MG63 (cell line): Measurements from ENCODE around the gene CDKN2D. TPM values are rescaled to one million over a fixed set of nuclear protein-coding genes. Genes with fewer than 3 reads are reported as not detected.
"Not testable (repeated sequence)": the region's sequence is repeated elsewhere in the genome, so short reads cannot be mapped to it uniquely, and the experiment has no call there.

Experiments used
- DNase-seq: peaks from one replicate; pipeline ENCODE4 v3.0.0-alpha.2; 2020
- H3K27me3 ChIP-seq: fragments of 250-450 bp; sonication (Bioruptor Pico); 2 replicates; pipeline ENCODE4 v1.5.1; 2020; ENCODE audit warnings: mild to moderate bottlenecking, moderate library complexity
- H3K36me3 ChIP-seq: fragments of 250-450 bp; sonication (Bioruptor Pico); 2 replicates; pipeline ENCODE4 v1.5.1; 2020; ENCODE audit warnings: mild to moderate bottlenecking, moderate library complexity
- H3K4me3 ChIP-seq: fragments of 250-450 bp; sonication (Bioruptor Pico); 2 replicates; pipeline ENCODE4 v1.5.1; 2020; ENCODE audit warnings: mild to moderate bottlenecking, moderate library complexity
- H3K9me3 ChIP-seq: fragments of 250-450 bp; sonication (Bioruptor Pico); 2 replicates; pipeline ENCODE4 v1.5.1; 2020; ENCODE audit warnings: mild to moderate bottlenecking, moderate library complexity
- total RNA-seq: library from RNA; depleted of rRNA; stranded (reverse); fragments of >200 nt; shearing (Covaris generic); gene quantifications from 2 replicates; pipeline ENCODE4 v1.2.3, GENCODE V29; 2014; ENCODE audit warnings: low replicate concordance

The CDKN2D gene
- total RNA-seq, 1 experiment from 2014 or later: 24.9 TPM

GRCh38 chr19:10587022-10587838 lies 18.5 kb upstream of the CDKN2D start, which contains the start of gene AP1M2:
Gene AP1M2, minus strand, starts transcription at chr19:10587312. Its CDS starts 81 bp downstream, at chr19:10587231.
- Histone ChIP-seq H3K27me3 (peaks cover 23% of the 10 kb centered on the region), H3K9me3 (no peaks in the 10 kb centered on the region), H3K36me3 (no peaks in the 10 kb centered on the region), H3K4me3 (no peak within 1 kb of the TSS)
- DNase-seq: no peak

GRCh38 chr19:10586396-10586795 lies 17.6 kb upstream of the CDKN2D start:
- Histone ChIP-seq H3K9me3 (no peaks in the 10 kb centered on the region), H3K4me3 (no peak overlapping the region), H3K27me3 (peaks cover 23% of the 10 kb centered on the region), H3K36me3 (no peaks in the 10 kb centered on the region)
- no peak for DNase-seq

- DNase-seq: no peak
- H3K9me3 ChIP-seq: no peaks in the 10 kb centered on the region
- H3K27me3 ChIP-seq: peaks cover 20% of the 10 kb centered on the region
- no peaks in the 10 kb centered on the region for H3K36me3 ChIP-seq
- no peak overlapping the region for H3K4me3 ChIP-seq
Measured at GRCh38 chr19:10583036-10583776, 14.4 kb upstream of the CDKN2D start.

- Histone ChIP-seq H3K36me3 (no peaks in the 10 kb centered on the region), H3K27me3 (peaks cover 9% of the 10 kb centered on the region), H3K4me3 (no peak overlapping the region), H3K9me3 (no peaks in the 10 kb centered on the region)
- no peak for DNase-seq
Measured at GRCh38 chr19:10582091-10582490, 13.3 kb upstream of the CDKN2D start.

- Histone ChIP-seq H3K27me3 (peaks cover 4% of the 10 kb centered on the region; the same call in 1 of the 2 replicates), H3K36me3 (no peaks in the 10 kb centered on the region), H3K9me3 (no peaks in the 10 kb centered on the region), H3K4me3 (no peak overlapping the region)
- peak; percentile 85 for DNase-seq
Measured at GRCh38 chr19:10580979-10581631, 12.3 kb upstream of the CDKN2D start.

DNA sequence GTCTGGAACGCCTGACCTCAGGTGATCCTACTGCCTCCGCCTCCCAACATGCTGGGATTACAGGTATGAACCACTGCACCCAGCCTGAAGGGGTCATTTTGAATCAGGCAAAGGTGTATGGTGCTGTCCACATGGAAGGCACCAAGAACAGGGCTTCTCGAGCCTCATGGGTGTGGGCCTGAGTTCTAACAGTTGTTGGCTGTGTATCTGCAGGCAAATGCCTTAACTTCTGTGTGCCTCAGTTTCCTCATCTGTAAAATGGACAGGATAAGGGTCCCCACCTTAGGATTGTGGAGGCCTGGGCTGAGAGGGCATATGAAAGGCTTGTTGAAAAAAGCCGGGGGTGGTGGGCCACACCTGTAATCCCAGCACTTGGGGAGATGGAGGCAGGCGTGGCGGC lies 9.2 kb upstream of the CDKN2D start:
- Histone ChIP-seq H3K36me3 (no peaks in the 10 kb centered on the region), H3K27me3 (no peaks in the 10 kb centered on the region), H3K9me3 (no peaks in the 10 kb centered on the region), H3K4me3 (no peak overlapping the region)
- no peak for DNase-seq

- no peaks in the 10 kb centered on the region for H3K36me3 ChIP-seq
- no peak for DNase-seq
- H3K4me3 ChIP-seq: no peak overlapping the region
- no peaks in the 10 kb centered on the region; the same call in 1 of the 2 replicates for H3K27me3 ChIP-seq
- H3K9me3 ChIP-seq: no peaks in the 10 kb centered on the region
Measured at GRCh38 chr19:10575011-10575716, 6.4 kb upstream of the CDKN2D start.

DNA sequence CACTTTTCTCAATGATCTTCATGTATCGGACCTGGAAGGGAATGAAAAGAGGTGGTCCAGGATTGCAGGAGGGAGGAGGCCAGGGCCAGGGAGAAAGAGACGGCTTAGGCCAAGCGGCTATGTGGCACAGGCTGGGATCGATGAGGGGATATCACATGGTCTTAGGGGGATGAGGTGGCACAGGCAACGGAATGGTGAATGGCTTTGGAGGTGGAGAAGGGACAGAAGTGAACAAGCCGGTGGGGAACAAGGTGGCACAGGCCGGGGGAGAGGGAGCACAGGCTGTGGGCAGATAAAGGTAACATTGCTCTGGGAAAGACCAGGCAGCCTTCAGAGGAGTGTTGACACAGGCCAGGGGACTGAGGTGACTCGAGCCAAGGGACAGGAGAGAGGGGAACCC lies 5.7 kb upstream of the CDKN2D start:
- Histone ChIP-seq H3K36me3 (no peaks in the 10 kb centered on the region), H3K27me3 (no peaks in the 10 kb centered on the region; the same call in 1 of the 2 replicates), H3K9me3 (no peaks in the 10 kb centered on the region), H3K4me3 (no peak overlapping the region)
- no peak for DNase-seq

DNA sequence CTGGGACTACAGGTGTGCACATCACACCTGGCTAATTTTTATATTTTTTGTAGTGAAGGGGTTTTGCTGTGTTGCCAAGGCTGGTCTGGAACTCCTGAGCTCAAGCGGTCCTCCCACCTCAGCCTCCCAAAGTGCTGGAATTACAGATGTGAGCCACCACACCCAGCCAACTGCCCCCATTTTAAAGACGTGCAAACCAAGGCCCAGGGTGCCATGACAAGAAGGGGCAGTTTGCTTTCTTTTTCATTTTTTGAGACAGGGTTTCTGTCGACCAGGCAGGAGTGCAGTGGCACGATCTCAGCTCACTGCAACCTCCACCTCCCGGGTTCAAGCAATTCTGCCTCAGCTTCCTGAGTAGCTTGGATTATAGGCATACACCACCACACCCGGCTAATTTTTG lies 5.0 kb upstream of the CDKN2D start:
- H3K27me3 ChIP-seq, DNase-seq, H3K36me3 ChIP-seq, H3K9me3 ChIP-seq, H3K4me3 ChIP-seq: not testable (repeated sequence)

DNA sequence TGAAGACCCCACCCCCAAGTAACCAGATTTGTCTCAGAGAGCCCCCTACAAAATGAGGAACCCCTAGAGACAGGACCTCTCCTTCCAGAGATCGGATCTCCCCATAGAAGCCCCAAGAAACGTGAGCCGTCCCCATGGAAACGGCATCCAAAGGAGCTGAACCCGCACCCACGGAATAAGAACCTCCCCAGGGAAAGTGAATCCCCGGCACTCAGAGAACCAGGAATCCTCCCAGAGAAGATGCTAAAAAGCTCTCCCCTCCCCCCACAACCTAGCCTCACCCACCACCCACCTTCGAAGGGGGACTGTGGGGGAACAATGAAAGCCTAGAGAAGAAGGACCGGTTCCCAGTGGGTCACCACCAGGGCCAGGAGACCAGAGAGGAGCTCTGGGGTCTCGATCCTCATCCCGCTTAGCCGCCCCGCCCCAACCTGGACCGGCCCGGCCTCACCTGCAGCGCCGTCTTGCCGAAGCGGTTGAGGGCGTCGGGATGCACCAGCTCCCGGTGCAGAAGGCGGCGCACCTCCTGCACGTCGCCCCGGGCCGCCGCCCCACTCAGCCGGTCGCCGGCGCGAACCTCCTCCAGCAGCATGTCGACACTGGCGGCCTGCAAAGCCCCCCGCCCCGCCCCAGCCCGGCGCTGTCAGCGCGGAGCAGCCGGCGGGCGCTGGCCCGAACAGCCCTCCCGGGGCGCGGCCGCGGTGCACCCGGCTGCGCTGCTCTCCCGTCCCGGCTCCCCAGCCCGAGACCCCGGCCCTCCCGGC lies 535 bp downstream of the CDKN2D start:
- H3K36me3 ChIP-seq: peaks cover 20% of the 10 kb centered on the region
- H3K27me3 ChIP-seq: no peaks in the 10 kb centered on the region; the same call in 1 of the 2 replicates
- no peaks in the 10 kb centered on the region for H3K9me3 ChIP-seq
- no peak for DNase-seq
- H3K4me3 ChIP-seq: peak overlapping the region; percentile 58

GRCh38 chr19:10567656-10568055 lies 1.1 kb downstream of the CDKN2D start:
- peak overlapping the region; percentile 58 for H3K4me3 ChIP-seq
- no peak for DNase-seq
- peaks cover 26% of the 10 kb centered on the region for H3K36me3 ChIP-seq
- no peaks in the 10 kb centered on the region for H3K9me3 ChIP-seq
- no peaks in the 10 kb centered on the region; the same call in 1 of the 2 replicates for H3K27me3 ChIP-seq

DNA sequence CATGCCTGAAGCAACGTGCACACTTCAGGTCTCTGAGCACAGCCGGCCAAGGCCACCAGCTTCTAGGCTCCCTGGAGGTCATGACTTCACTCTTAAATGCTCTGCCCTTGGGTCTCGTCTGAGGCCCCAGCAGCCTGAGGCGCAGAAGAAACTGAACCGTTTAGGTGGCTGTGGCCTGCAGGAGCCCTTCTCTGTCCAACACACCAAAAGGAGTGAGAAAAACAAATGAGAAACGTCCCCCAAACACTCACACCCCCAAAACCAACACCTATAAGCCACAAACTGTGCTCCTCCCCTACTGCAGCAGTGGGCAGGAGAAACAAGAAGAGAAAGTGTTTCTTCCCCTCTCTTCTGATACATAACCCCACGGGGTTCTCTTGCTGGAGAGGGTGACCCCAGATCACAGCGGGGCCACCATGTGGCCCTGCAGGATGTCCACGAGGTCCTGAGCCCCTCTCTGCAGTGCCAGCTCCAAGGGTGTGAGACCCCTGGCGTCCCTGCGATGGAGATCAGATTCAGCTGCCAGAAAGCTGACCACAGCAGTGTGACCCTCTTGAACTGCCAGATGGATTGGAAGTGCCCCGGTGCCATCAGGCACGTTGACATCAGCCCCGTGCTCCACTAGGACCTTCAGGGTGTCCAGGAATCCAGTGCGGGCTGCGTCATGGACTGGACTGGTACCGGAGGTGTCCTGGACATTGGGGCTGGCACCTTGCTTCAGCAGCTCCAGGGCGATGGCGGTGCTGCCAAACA lies 1.9 kb downstream of the CDKN2D start:
- Histone ChIP-seq H3K36me3 (peaks cover 34% of the 10 kb centered on the region), H3K4me3 (peak overlapping the region; percentile 79), H3K9me3 (no peaks in the 10 kb centered on the region), H3K27me3 (no peaks in the 10 kb centered on the region)
- no peak for DNase-seq

GRCh38 chr19:10566408-10566657 lies 2.4 kb downstream of the CDKN2D start:
- Histone ChIP-seq H3K4me3 (peak overlapping the region; percentile 79), H3K36me3 (peaks cover 39% of the 10 kb centered on the region), H3K27me3 (no peaks in the 10 kb centered on the region), H3K9me3 (no peaks in the 10 kb centered on the region)
- no peak for DNase-seq

DNA sequence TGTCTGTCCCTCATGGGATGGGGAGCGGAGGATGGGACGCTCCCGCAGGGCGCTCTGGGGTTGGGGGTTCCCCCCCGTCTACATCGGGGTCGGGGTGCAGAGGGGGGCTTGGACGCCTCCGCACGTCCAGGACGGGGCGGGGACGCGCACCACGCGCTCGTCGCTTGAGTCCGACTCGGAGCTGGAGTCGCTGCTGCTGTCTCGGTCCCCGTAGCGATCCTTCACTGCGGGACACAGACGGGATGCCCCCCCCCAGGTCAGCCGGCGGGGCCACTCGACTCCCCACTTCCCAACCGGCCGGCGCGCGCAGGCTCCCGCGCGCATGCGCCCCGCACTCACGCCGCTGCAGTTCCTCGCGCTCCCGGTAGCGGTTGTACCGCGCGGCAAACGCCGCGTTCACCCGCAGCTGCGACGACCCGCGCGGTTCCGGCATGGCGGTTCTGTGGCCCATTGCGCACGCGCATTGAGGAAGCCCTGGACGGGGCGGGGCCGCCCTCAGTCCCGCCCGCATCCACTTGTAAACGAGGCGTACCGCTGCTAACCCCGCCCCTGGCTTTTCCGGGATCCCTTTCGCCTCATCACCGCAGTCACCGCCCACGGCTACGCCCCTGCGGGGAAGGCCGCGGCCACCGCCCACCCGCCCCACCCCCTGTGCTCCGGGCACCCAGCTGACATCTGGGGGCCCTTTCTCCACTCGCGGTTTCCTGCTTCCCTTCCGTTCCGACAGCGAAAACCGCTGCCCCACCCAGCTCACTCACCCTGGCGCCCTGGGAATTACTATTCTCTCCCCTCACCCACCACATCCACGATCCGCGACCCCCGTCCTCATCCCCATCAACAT lies 3.0 kb downstream of the CDKN2D start, which contains the start of gene KRI1:
KRI1 (minus strand) TSS at position 444 of the 841 bp plus-strand sequence; CDS start at position 433, 11 bp downstream.
- Histone ChIP-seq H3K27me3 (no peaks in the 10 kb centered on the region), H3K36me3 (peaks cover 45% of the 10 kb centered on the region), H3K4me3 (peak within 1 kb of the TSS; percentile 79), H3K9me3 (no peaks in the 10 kb centered on the region)
- peak; percentile 99 for DNase-seq
